K562 (cell line): ENCODE results near the gene AMMECR1. TPM values are rescaled to one million over a fixed set of nuclear protein-coding genes. Genes with fewer than 3 reads are reported as not detected.

Experiments
- ATAC-seq: fragments of 200-7000 bp; cut with Tn5 transposase; 3 replicates; pipeline ENCODE4 v1.9.1; 2020; ENCODE audit warnings: moderate library complexity
- BruUV-seq: library from RNA; stranded (reverse); fragments of 400-500 nt; replicated peaks from 2 replicates; lab custom pipeline; 2021; lab: Mats Ljungman, UMichigan
- CTCF ChIA-PET: fragments of 300-600 bp; formaldehyde crosslinking; extraction: SDS; loops from one replicate; lab custom pipeline; 2021; ENCODE audit warnings: low intra/inter-chr PET ratio; lab: Yijun Ruan, JAX
- POLR2A ChIA-PET: fragments of 300-600, 350-650 bp; sonication (Branson Sonifier 250); formaldehyde crosslinking; extraction: SDS; loops from one replicate; lab custom pipeline; 2021; ENCODE audit warnings: antibody characterized with exemption, inconsistent platforms; lab: Yijun Ruan, JAX
- DNase-seq, 4 experiments: peaks; one replicate each; pipeline versions ENCODE4 v3.0.0 to v3.0.0-alpha.2; 2011 to 2018; ENCODE audit warnings: low spot score in 3 of 4, mixed read lengths in 3 of 4; ENCODE audit errors: extremely low read depth in 1 of 4
- FAIRE-seq: peaks from 2 replicates; lab custom pipeline; 2011; peaks lifted over from hg19 to GRCh38; lab: Jason Lieb, UNC
- H2AFZ ChIP-seq: 2 replicates; pipeline ENCODE4 v1.6.0; 2011; ENCODE audit warnings: low read depth, low read length, control low read depth, inconsistent platforms
- H3K27ac ChIP-seq: fragments of 200-600 bp; 3 replicates; pipeline ENCODE4 v1.8.0; 2011; ENCODE audit warnings: low read depth, mild to moderate bottlenecking, control low read depth, inconsistent platforms, low read length, moderate library complexity, mixed read lengths; ENCODE audit errors: extremely low read depth
- H3K27me3 ChIP-seq, 2 experiments: fragments of 300-600 bp in 1 of 2; 2 replicates in 1 of 2; 3 replicates in 1 of 2; pipeline versions ENCODE4 v1.6.0 to v1.8.0; 2011; ENCODE audit warnings: inconsistent platforms in 2 of 2, low read length in 2 of 2, mild to moderate bottlenecking in 1 of 2, mixed read lengths in 1 of 2, moderate library complexity in 1 of 2; ENCODE audit not compliant: control insufficient read depth in 2 of 2, insufficient read depth in 2 of 2
- H3K36me3 ChIP-seq: fragments of 300-600 bp; 3 replicates; pipeline ENCODE4 v1.8.0; 2011; ENCODE audit warnings: mild to moderate bottlenecking, low read length, inconsistent platforms; ENCODE audit not compliant: control insufficient read depth, insufficient read depth
- H3K4me1 ChIP-seq, 2 experiments: fragments of 200-600 bp in 1 of 2; replicated peaks in 1 of 2; 2 replicates in 1 of 2; 3 replicates in 1 of 2; pipeline versions ENCODE4 v1.5.1 to v1.8.0; 2011; ENCODE audit warnings: inconsistent platforms in 2 of 2, low read length in 2 of 2, mild to moderate bottlenecking in 1 of 2, mixed read lengths in 1 of 2, moderate library complexity in 1 of 2; ENCODE audit not compliant: control insufficient read depth in 2 of 2, insufficient read depth in 2 of 2
- H3K4me2 ChIP-seq: 2 replicates; pipeline ENCODE4 v1.6.1; 2011; ENCODE audit warnings: low read length, control low read depth, inconsistent platforms, mixed read lengths; ENCODE audit not compliant: insufficient read depth
- H3K4me3 ChIP-seq: fragments of 200-600 bp; sonication (generic), shearing (Covaris generic); 2 replicates; pipeline ENCODE4 v1.5.1; 2016; ENCODE audit warnings: control low read depth, inconsistent platforms
- H3K79me2 ChIP-seq: fragments of 200-600 bp; 3 replicates; pipeline ENCODE4 v1.8.0; 2011; ENCODE audit warnings: low read length, inconsistent platforms; ENCODE audit not compliant: control insufficient read depth, insufficient read depth
- H3K9ac ChIP-seq, 2 experiments: 2 replicates each; pipeline versions ENCODE4 v1.6.0 to v1.6.1; 2011; ENCODE audit warnings: low read depth in 2 of 2, low read length in 2 of 2, control low read depth in 1 of 2, inconsistent platforms in 1 of 2, mild to moderate bottlenecking in 1 of 2, mixed read lengths in 1 of 2; ENCODE audit not compliant: insufficient read depth in 1 of 2
- H3K9me1 ChIP-seq: one replicate; pipeline ENCODE4 v1.6.0; 2011; ENCODE audit warnings: inconsistent platforms, mild to moderate bottlenecking, low read length, moderate library complexity; ENCODE audit not compliant: control insufficient read depth, insufficient read depth
- H3K9me3 ChIP-seq: replicated peaks from 2 replicates; pipeline ENCODE4 v1.5.1; 2011; ENCODE audit warnings: low read depth, low read length, inconsistent platforms; ENCODE audit not compliant: control insufficient read depth, insufficient read depth
- H4K20me1 ChIP-seq: replicated peaks from 2 replicates; pipeline ENCODE4 v1.6.1; 2011; ENCODE audit warnings: low read length, inconsistent platforms, mixed read lengths; ENCODE audit not compliant: control insufficient read depth, insufficient read depth
- CBFA2T3 ChIP-seq: fragments of 450-650 bp; IDR thresholded peaks from 2 replicates; pipeline ENCODE4 v1.6.1; 2017
- E2F3 ChIP-seq: fragments of 250-450 bp; sonication (Bioruptor Pico); IDR thresholded peaks from 2 replicates; pipeline ENCODE4 v1.4.0; 2020; ENCODE audit warnings: mild to moderate bottlenecking
- FOXP1 ChIP-seq: sonication (generic); formaldehyde crosslinking; IDR thresholded peaks from 2 replicates; pipeline ENCODE4 v1.8.0; 2022; ENCODE audit warnings: mild to moderate bottlenecking, missing genetic modification reagents
- GATAD2B ChIP-seq: fragments of 450-650 bp; IDR thresholded peaks from 2 replicates; pipeline ENCODE4 v1.6.1; 2017; ENCODE audit warnings: mild to moderate bottlenecking, borderline replicate concordance
- HMG20A ChIP-seq: fragments of 450-650 bp; formaldehyde crosslinking; conservative IDR thresholded peaks from 2 replicates; pipeline ENCODE4 v1.4.0; 2020; ENCODE audit warnings: mild to moderate bottlenecking, mixed read lengths
- NCOA6 ChIP-seq: fragments of 450-650 bp; IDR thresholded peaks from 2 replicates; pipeline ENCODE4 v1.6.1; 2017; ENCODE audit warnings: mild to moderate bottlenecking
- NFIX ChIP-seq: fragments of 250-450 bp; sonication (Bioruptor Pico); IDR thresholded peaks from 2 replicates; pipeline ENCODE4 v1.4.0; 2020; ENCODE audit warnings: low read depth, mild to moderate bottlenecking, moderate library complexity
- RBM14 ChIP-seq: fragments of 200-400 bp; formaldehyde crosslinking; IDR thresholded peaks from 2 replicates; pipeline ENCODE4 v1.6.1; 2018; ENCODE audit warnings: low read depth, mild to moderate bottlenecking, low read length, moderate library complexity, borderline replicate concordance; ENCODE audit not compliant: insufficient read depth
- SAFB2 ChIP-seq: fragments of 200-400 bp; formaldehyde crosslinking; IDR thresholded peaks from 2 replicates; pipeline ENCODE4 v1.6.1; 2018; ENCODE audit warnings: borderline replicate concordance, low read length, low read depth, moderate library complexity; ENCODE audit not compliant: severe bottlenecking
- SPI1 ChIP-seq: IDR thresholded peaks from 2 replicates; pipeline ENCODE4 v1.6.1; 2011; ENCODE audit warnings: low read depth, low read length, control low read depth, borderline replicate concordance
- SRSF1 ChIP-seq: fragments of 200-400 bp; formaldehyde crosslinking; IDR thresholded peaks from 2 replicates; pipeline ENCODE4 v1.6.1; 2017; ENCODE audit warnings: mild to moderate bottlenecking, low read depth, low read length, moderate library complexity
- THAP7 ChIP-seq: fragments of 250-450 bp; sonication (Bioruptor Pico); IDR thresholded peaks from 2 replicates; pipeline ENCODE4 v1.5.0; 2021
- ZNF12 ChIP-seq: sonication (generic); formaldehyde crosslinking; IDR thresholded peaks from 2 replicates; pipeline ENCODE4 v1.4.0; 2020; ENCODE audit warnings: mild to moderate bottlenecking, missing genetic modification reagents
- ZNF146 ChIP-seq: IDR thresholded peaks from one replicate; pipeline ENCODE4 v1.6.1; 2018; ENCODE audit warnings: missing compliant biosample characterization; ENCODE audit not compliant: unreplicated experiment
- ZNF41 ChIP-seq: fragments of 250-450 bp; sonication (Bioruptor Pico); conservative IDR thresholded peaks from 2 replicates; pipeline ENCODE4 v1.4.0; 2020; ENCODE audit warnings: mild to moderate bottlenecking
- WGBS: fragments of 100-300 bp; shearing (Covaris generic); methylation state at CpG from one replicate; pipeline ENCODE4 v1.1.6; 2016; ENCODE audit warnings: low coverage, mixed read lengths; ENCODE audit not compliant: insufficient coverage; ENCODE audit errors: missing lambda C conversion rate; 5-methylcytosine and 5-hydroxymethylcytosine counted together
- in situ Hi-C: fragments of 300-500 bp; cut with MboI; formaldehyde crosslinking; loops from 4 replicates; pipeline ENCODE4 v1.15.0; 2018; ENCODE audit warnings: inconsistent platforms, mixed read lengths
- intact Hi-C: fragments of 100-400 bp; cut with micrococcal nuclease; formaldehyde crosslinking; loops from 2 replicates; pipeline ENCODE4 v1.14.2; 2022
- polyA plus RNA-seq, 8 experiments: library from polyadenylated mRNA; depleted of rRNA in 4 of 8; stranded (reverse) in 5 of 8; unstranded in 3 of 8; fragments of >200 nt; fragmentation: Nextera tagmentation in 2 of 8; fragmentation: Illumina TruSeq in 1 of 8; extraction: Ambion mirVana in 2 of 8; extraction: Trizol in 1 of 8; gene quantifications; 2 replicates each; pipeline versions ENCODE4 v1.2.1 to v1.2.3, GENCODE V29; 2011 to 2014; ENCODE audit warnings: inconsistent platforms in 1 of 8, missing spikeins in 1 of 8
- total RNA-seq, 7 experiments: library from RNA; depleted of rRNA in 6 of 7; stranded (reverse); fragments of >200 nt in 6 of 7; fragmentation: Illumina TruSeq in 2 of 7; extraction: Trizol in 2 of 7; gene quantifications; 2 replicates each; pipeline versions ENCODE4 v1.2.1 to v1.2.3, GENCODE V29; 2011 to 2021; ENCODE audit warnings: low replicate concordance in 1 of 7
- TF ChIP-seq, protein P1 (sequence below): fragments of 450-650 bp; formaldehyde crosslinking; IDR thresholded peaks from 2 replicates; pipeline ENCODE4 v1.4.0; 2020; ENCODE audit warnings: mild to moderate bottlenecking, moderate library complexity

Gene AMMECR1
- total and polyA plus RNA-seq, 9 of the 15 experiments (the other 6 are each of a cell fraction or from before 2014, with no cell fraction given), result 13.9 to 36.7 (median 23.6) TPM

GRCh38 chrX:110216027-110216426 lies 101.9 kb downstream of the AMMECR1 start:
- Histone ChIP-seq H3K27ac (no peak overlapping the region), H3K9me1 (no peaks in the 10 kb centered on the region), H3K4me1 (no peaks in the 10 kb centered on the region; a peak in 1 of 5 replicates), H3K36me3 (peaks cover 21% of the 10 kb centered on the region; the same call in 2 of the 3 replicates), H3K9ac (no peak overlapping the region), H3K9me3 (no peaks in the 10 kb centered on the region), H3K79me2 (peaks cover 13% of the 10 kb centered on the region; the same call in 2 of the 3 replicates)
- no peak for DNase-seq
- 63% methylated on average over 4 of the region's 4 CpGs for WGBS
- in situ Hi-C loops (no loop called here), intact Hi-C loops (no loop called here)
- CTCF ChIA-PET, result no interaction called here
- TF ChIP-seq CBFA2T3 (no peak), THAP7 (CRISPR knock-in tag) (no peak), SRSF1 (no peak)
- TF ChIP-seq, all 486 proteins: peak for 0
- Histone ChIP-seq H4K20me1 (no peaks in the 10 kb centered on the region), H2AFZ (no peak overlapping the region), H3K4me2 (no peak overlapping the region), H3K27me3 (no peaks in the 10 kb centered on the region), H3K4me3 (no peak overlapping the region)
- no peak for FAIRE-seq
- POLR2A ChIA-PET, result no interaction called here
- BruUV-seq, result no TSS peak
- ATAC-seq, result no peak

- no peak overlapping the region for H3K4me2 ChIP-seq
- H3K9me1 ChIP-seq, result no peaks in the 10 kb centered on the region
- peaks cover 21% of the 10 kb centered on the region; the same call in 2 of the 3 replicates for H3K36me3 ChIP-seq
- WGBS, result 100% methylated on average over 1 of the region's 1 CpG
- H3K4me3 ChIP-seq, result no peak overlapping the region
- no peak overlapping the region for H3K9ac ChIP-seq
- ChIA-PET CTCF (no interaction called here), POLR2A (no interaction called here)
- no peak overlapping the region for H3K27ac ChIP-seq
- peaks cover 10% of the 10 kb centered on the region; the same call in 2 of the 3 replicates for H3K79me2 ChIP-seq
- BruUV-seq, result no TSS peak
- no peaks in the 10 kb centered on the region for H4K20me1 ChIP-seq
- in situ Hi-C loops, result no loop called here
- DNase-seq, result no peak
- peaks cover 0 to 2% of the 10 kb centered on the region in 2 experiments; a peak in 2 of 5 replicates for H3K4me1 ChIP-seq
- ATAC-seq, result no peak
- intact Hi-C loops, result no loop called here
- FAIRE-seq, result no peak
- no peaks in the 10 kb centered on the region for H3K27me3 ChIP-seq
- no peaks in the 10 kb centered on the region for H3K9me3 ChIP-seq
- no peak overlapping the region for H2AFZ ChIP-seq
- TF ChIP-seq HMG20A (no peak), SAFB2 (no peak), RBM14 (no peak), NCOA6 (no peak), NFIX (CRISPR knock-in tag) (no peak), E2F3 (no peak), ZNF146 (no peak), ZNF41 (CRISPR knock-in tag) (no peak), FOXP1 (CRISPR knock-in tag) (no peak), GATAD2B (no peak), ZNF12 (no peak), SPI1 (no peak)
- TF ChIP-seq, protein P1, sequence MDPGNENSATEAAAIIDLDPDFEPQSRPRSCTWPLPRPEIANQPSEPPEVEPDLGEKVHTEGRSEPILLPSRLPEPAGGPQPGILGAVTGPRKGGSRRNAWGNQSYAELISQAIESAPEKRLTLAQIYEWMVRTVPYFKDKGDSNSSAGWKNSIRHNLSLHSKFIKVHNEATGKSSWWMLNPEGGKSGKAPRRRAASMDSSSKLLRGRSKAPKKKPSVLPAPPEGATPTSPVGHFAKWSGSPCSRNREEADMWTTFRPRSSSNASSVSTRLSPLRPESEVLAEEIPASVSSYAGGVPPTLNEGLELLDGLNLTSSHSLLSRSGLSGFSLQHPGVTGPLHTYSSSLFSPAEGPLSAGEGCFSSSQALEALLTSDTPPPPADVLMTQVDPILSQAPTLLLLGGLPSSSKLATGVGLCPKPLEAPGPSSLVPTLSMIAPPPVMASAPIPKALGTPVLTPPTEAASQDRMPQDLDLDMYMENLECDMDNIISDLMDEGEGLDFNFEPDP (CRISPR knock-in tag), result no peak
Measured at GRCh38 chrX:110215411-110215810, 102.5 kb downstream of the AMMECR1 start.
